Keratinocyte (primary cell): ENCODE data around the gene FOXK1.

Experiments used
- CTCF ChIP-seq, 3 experiments: IDR thresholded peaks in 1 of 3; conservative IDR thresholded peaks in 1 of 3; optimal IDR thresholded peaks in 1 of 3; 2 replicates in 2 of 3; 3 replicates in 1 of 3; pipeline versions ENCODE3 to v1.5.1; 2011; ENCODE audit warnings: low read length in 3 of 3, mild to moderate bottlenecking in 3 of 3, moderate library complexity in 2 of 3, control low read depth in 1 of 3, inconsistent platforms in 1 of 3; ENCODE audit not compliant: insufficient read depth in 2 of 3; ENCODE audit errors: extremely low read depth in 1 of 3
- EZH2 ChIP-seq: IDR thresholded peaks from one replicate; pipeline ENCODE4 v1.6.1; 2012; ENCODE audit warnings: inconsistent platforms, mild to moderate bottlenecking, low read length, moderate library complexity

DNA sequence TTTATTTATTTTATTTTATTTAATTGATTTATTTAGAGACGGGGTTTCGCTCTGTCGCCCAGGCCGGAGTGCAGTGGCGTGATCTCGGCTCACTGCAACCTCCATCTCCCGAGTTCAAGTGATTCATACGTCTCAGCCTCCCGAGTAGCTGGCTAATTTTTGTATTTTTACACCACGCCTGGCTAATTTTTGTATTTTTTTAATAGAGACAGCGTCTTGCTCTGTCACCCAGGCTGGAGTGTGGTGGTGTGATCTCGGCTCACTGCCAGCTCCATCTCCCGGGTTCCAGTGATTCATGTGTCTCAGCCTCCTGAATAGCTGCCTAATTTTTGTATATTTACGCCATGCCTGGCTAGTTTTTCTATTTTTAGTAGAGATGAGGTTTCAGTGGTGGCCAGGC is 127.6 kb downstream of the FOXK1 start:
- TF ChIP-seq CTCF (optimal IDR thresholded peaks at IDR 0.05 in 1 of 3, IDR thresholded peaks at IDR 0.05 in 1 of 3, conservative IDR thresholded peaks at IDR 0.05 in 1 of 3; ENCODE audit: extremely low read depth in 1 of 3, insufficient read depth in 2 of 3, low read length in 3 of 3): no peak
- TF ChIP-seq EZH2: no peak
